NCI-H1436 treated with DMSO at 0.1 percent for 48 hours (cell line): ENCODE measurements around the gene ASPSCR1.

ENCODE experiments used
- DNase-seq: peaks from one replicate; lab custom pipeline; 2025; lab: John Stamatoyannopoulos, UW

ASPSCR1 gene

GRCh38 chr17:81960130-81960958, 17.1 kb upstream of the ASPSCR1 start:
- DNase-seq, result no peak

- no peak for DNase-seq
These were observed 16.3 kb upstream of the ASPSCR1 start, which contains the start of gene NOTUM for GRCh38 chr17:81961087-81961511. Gene NOTUM (minus strand): TSS chr17:81961187. CDS start chr17:81960909, 278 bp downstream.

- no peak for DNase-seq
These were observed 15.6 kb upstream of the ASPSCR1 start for GRCh38 chr17:81961521-81962498.

- no peak for DNase-seq
These were observed 14.7 kb upstream of the ASPSCR1 start for GRCh38 chr17:81962499-81963441.

- DNase-seq, result no peak
These were observed 13.2 kb upstream of the ASPSCR1 start for GRCh38 chr17:81964081-81964849.

GRCh38 chr17:81966343-81967243, 10.8 kb upstream of the ASPSCR1 start:
- DNase-seq, result no peak

GRCh38 chr17:81967244-81967532, 10.2 kb upstream of the ASPSCR1 start:
- no peak for DNase-seq

GRCh38 chr17:81967533-81968395, 9.7 kb upstream of the ASPSCR1 start:
- no peak for DNase-seq

GRCh38 chr17:81968396-81968745, 9.1 kb upstream of the ASPSCR1 start:
- no peak for DNase-seq

GRCh38 chr17:81968850-81969812, 8.3 kb upstream of the ASPSCR1 start:
- DNase-seq, result no peak

- DNase-seq, result no peak
These were observed 4.0 kb upstream of the ASPSCR1 start for GRCh38 chr17:81973432-81973831.

GRCh38 chr17:81976332-81977210, 858 bp upstream of the ASPSCR1 start:
- no peak for DNase-seq

GRCh38 chr17:81978524-81979298, 1.3 kb downstream of the ASPSCR1 start:
- no peak for DNase-seq

GRCh38 chr17:81980122-81980521, 2.7 kb downstream of the ASPSCR1 start:
- DNase-seq, result no peak

GRCh38 chr17:81980707-81981343, 3.4 kb downstream of the ASPSCR1 start:
- DNase-seq, result no peak
